Measurements from ENCODE around the gene LDAH.

LDAH gene

DNA sequence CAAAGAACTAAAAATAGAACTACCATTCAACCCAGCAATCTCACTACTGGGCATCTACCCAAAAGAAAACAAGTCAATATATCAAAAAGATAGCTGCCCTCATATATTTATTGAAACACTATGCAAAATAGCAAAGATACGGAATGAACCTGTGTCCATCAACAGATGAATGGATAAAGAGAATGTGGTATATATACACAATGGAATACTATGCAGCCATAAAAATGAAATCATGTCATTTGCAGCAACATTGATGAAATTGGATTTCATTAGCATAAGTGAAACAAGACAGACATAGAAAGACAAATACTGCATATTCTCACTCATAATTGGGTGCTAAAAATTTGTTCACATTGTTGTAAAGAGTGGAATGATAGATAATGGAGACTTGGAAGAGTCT lies 16.2 kb upstream of the LDAH start:
- H3K4me3 ChIP-seq (ENCODE audit: low read length): no peak overlapping the region
- DNase-seq (ENCODE audit: low read depth): no peak
- TF ChIP-seq, protein P1, sequence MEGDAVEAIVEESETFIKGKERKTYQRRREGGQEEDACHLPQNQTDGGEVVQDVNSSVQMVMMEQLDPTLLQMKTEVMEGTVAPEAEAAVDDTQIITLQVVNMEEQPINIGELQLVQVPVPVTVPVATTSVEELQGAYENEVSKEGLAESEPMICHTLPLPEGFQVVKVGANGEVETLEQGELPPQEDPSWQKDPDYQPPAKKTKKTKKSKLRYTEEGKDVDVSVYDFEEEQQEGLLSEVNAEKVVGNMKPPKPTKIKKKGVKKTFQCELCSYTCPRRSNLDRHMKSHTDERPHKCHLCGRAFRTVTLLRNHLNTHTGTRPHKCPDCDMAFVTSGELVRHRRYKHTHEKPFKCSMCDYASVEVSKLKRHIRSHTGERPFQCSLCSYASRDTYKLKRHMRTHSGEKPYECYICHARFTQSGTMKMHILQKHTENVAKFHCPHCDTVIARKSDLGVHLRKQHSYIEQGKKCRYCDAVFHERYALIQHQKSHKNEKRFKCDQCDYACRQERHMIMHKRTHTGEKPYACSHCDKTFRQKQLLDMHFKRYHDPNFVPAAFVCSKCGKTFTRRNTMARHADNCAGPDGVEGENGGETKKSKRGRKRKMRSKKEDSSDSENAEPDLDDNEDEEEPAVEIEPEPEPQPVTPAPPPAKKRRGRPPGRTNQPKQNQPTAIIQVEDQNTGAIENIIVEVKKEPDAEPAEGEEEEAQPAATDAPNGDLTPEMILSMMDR (conservative IDR thresholded peaks at IDR 0.05; ENCODE audit: low read depth, low read length): no peak

DNA sequence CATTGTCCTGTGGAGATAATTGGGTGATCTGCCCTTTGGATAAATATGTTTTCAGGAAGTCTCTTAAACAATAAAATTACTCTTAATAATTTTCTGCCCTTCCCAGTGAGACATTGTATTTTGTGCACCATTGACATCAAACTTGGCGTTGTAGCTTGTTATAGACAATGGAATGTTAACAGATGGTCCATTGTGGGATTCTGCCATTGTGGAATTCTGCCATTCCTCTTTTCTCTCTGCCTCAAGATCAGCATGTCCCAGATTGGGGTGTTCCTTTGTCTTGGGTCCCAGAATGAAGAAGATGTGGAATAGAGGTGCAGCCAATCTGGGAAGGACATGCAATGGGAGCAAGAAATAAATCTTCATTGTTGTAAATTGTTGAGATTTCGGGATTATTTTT lies 15.1 kb upstream of the LDAH start:
- TF ChIP-seq, protein P1 (conservative IDR thresholded peaks at IDR 0.05; ENCODE audit: low read depth, low read length): no peak
- DNase-seq (ENCODE audit: low read depth): no peak
- H3K4me3 ChIP-seq (ENCODE audit: low read length): no peak overlapping the region

DNA sequence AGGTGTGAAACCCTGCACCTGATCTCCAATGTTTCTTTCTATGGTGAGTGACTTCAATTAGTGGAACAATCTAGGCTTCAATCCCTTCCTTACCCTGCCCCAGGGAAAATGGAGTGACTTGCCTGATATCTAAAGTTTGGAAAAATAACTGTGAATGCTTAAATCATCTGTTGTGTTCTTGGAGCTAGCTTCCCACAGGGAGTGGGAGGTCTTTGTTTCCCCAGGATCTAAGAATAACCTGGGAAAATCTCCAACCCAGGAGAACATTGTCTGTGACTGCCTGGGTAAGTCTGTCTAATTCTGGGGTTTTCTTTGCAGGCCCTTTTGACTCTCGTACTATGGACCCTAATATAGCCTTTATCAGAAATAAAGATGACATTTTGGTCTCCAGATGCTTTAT lies 13.6 kb upstream of the LDAH start:
- no peak for DNase-seq (ENCODE audit: low read depth)
- TF ChIP-seq, protein P1 (conservative IDR thresholded peaks at IDR 0.05; ENCODE audit: low read depth, low read length): no peak
- no peak overlapping the region for H3K4me3 ChIP-seq (ENCODE audit: low read length)

DNA sequence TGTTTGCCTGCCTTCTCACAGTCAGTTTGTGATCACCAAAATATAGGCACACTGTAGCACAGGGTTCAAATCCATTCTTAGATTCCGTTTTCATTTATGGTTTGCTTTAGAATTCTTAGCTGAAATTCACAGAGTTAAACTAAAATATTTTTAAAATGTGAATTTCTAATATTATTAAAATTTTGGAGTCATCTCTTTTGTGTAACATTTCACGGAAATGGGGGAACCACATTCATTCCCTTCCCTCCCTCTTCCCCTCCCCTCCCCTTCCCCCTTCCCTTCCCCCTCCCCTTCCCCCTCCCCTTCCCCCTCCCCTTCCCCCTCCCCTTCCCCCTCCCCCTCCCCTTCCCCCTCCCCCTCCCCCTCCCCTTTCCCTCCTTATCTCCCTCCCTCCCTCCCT lies 11.4 kb upstream of the LDAH start:
- H3K4me3 ChIP-seq (ENCODE audit: low read length): no peak overlapping the region
- no peak for DNase-seq (ENCODE audit: low read depth)
- TF ChIP-seq, protein P1 (conservative IDR thresholded peaks at IDR 0.05; ENCODE audit: low read depth, low read length): no peak

DNA sequence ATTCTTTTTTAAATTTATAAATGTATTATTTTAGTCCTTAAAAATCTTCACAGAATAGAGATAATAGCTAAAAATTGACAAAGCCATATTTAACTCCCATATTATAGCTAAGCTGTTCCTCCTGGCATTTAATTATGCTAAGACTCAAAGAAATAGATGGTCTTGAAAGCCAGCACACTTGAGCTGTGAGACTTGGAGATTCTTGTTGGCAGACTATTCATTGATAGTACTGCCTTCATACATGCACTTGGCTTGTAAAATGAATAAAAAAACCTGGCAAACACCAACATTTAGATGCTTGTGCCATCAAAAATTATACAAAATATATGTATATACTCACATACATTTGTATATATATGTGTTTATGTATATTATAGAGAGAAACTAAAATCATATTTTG lies 9.7 kb upstream of the LDAH start:
- TF ChIP-seq, protein P1 (conservative IDR thresholded peaks at IDR 0.05; ENCODE audit: low read depth, low read length): no peak
- no peak for DNase-seq (ENCODE audit: low read depth)

DNA sequence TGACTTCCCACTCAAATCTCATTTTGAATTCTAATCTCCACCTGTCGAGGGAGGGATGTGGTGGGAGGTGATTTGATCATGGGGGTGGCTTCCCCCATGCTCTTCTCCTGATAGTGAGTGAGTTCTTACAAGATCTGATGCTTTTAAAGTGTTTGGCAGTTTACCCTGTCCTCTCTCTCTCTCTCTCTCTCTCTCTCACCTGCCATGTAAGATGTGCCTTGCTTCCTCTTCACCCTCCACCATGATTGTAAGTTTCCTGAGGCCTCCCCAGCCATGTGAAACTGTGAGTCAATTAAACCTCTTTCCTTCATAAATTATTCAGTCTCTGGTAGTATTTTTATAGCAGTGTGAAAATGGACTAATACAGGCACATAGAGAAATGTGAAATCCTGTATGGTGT lies 7.0 kb upstream of the LDAH start:
- no peak overlapping the region for H3K4me3 ChIP-seq (ENCODE audit: low read length)
- DNase-seq (ENCODE audit: low read depth): no peak
- TF ChIP-seq, protein P1 (conservative IDR thresholded peaks at IDR 0.05; ENCODE audit: low read depth, low read length): no peak

More for the DNA sequence above, 9.7 kb upstream of the LDAH start:
- no peak overlapping the region for H3K4me3 ChIP-seq (ENCODE audit: low read length)

DNA sequence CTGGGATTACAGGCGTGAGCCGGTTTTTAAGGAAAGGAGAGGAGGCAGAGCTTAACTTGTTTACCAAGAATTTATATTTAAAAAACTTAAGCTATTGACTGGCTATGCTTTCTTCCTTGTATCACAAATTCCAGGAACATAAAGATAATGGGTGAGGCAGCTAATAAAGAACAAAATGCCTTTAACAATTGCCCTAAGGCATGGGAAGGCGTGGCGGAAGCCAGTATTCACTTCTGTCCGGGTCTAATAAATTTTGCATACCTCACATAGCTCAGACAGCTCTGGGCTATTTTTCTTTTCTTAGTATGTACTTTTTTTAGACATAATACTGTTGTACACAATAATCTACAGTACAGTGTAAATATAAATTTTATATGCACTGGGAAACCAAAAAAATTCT lies 1.0 kb upstream of the LDAH start:
- H3K4me3 ChIP-seq (ENCODE audit: low read length): no peak overlapping the region
- TF ChIP-seq, protein P1 (conservative IDR thresholded peaks at IDR 0.05; ENCODE audit: low read depth, low read length): no peak
- DNase-seq (ENCODE audit: low read depth): no peak
